Spinal cord (tissue), 10 donors: ENCODE results near the gene GSTT2. TPM values are rescaled to one million over a fixed set of nuclear protein-coding genes. Genes with fewer than 3 reads are reported as not detected.
"Not testable (repeated sequence)": the region's sequence is repeated elsewhere in the genome, so short reads cannot be mapped to it uniquely, and the experiment has no call there.

Source experiments
- DNase-seq, 6 donors: peaks; one replicate each; pipeline versions ENCODE4 v3.0.0 to v3.0.0-alpha.2; 2013 to 2015; ENCODE audit warnings: low spot score in 6 of 6, low read depth in 4 of 6
- H3K27ac ChIP-seq: one replicate; pipeline ENCODE4 v1.5.1; 2013; ENCODE audit warnings: low read depth, low read length, control low read depth
- H3K27me3 ChIP-seq: one replicate; pipeline ENCODE4 v1.6.1; 2013; ENCODE audit warnings: low read length; ENCODE audit not compliant: control insufficient read depth, insufficient read depth
- H3K36me3 ChIP-seq: one replicate; pipeline ENCODE4 v1.6.1; 2013; ENCODE audit warnings: low read length; ENCODE audit not compliant: control insufficient read depth, insufficient read depth
- H3K4me1 ChIP-seq: one replicate; pipeline ENCODE4 v1.6.1; 2013; ENCODE audit warnings: low read length; ENCODE audit not compliant: control insufficient read depth, insufficient read depth
- H3K4me3 ChIP-seq: one replicate; pipeline ENCODE4 v1.5.1; 2013; ENCODE audit warnings: low read depth, low read length, control low read depth
- H3K9me3 ChIP-seq: one replicate; pipeline ENCODE4 v1.6.1; 2013; ENCODE audit warnings: low read length; ENCODE audit not compliant: control insufficient read depth, insufficient read depth
- WGBS: methylation state at CpG from one replicate; pipeline ENCODE4 v1.1.5; 2013; ENCODE audit warnings: missing lambda C conversion rate; ENCODE audit not compliant: insufficient coverage; 5-methylcytosine and 5-hydroxymethylcytosine counted together
- long read RNA-seq, 4 donors: transcript quantifications; one replicate each; lab custom pipeline, GENCODE V29; 2026
- polyA plus RNA-seq, 2 donors: library from polyadenylated mRNA; unstranded; fragments of 120-200 nt; gene quantifications; one replicate each; pipeline ENCODE4 v1.2.1, GENCODE V29; 2013; ENCODE audit not compliant: insufficient read length in 2 of 2
- total RNA-seq, 2 donors: library from RNA; depleted of rRNA in 1 of 2; stranded (reverse); fragments of 120-200 nt in 1 of 2; fragments of >200 nt in 1 of 2; gene quantifications; one replicate each; pipeline versions ENCODE4 v1.2.3 to v1.2.4, GENCODE V29; 2013 to 2014
- donor health status: healthy.

The GSTT2 gene
- total RNA-seq (under 1 TPM in 1 of 2 donors, not detected in 1; 0.44 TPM), polyA plus RNA-seq (under 1 TPM in 1 of 2 donors, not detected in 1; 0.45 TPM)
- long read RNA-seq, donor 1, partial matches to known transcripts: 8 of 19 reads
- long read RNA-seq, donor 1, other reads (novel, unspliced or antisense): 11 of 19 reads
- long read RNA-seq, donor 2: 0 reads
- long read RNA-seq, donor 3, partial matches to known transcripts: 6 of 6 reads
- long read RNA-seq, donor 3, other reads (novel, unspliced or antisense): 0 of 6 reads
- long read RNA-seq, donor 4, partial matches to known transcripts: 14 of 28 reads
- long read RNA-seq, donor 4, other reads (novel, unspliced or antisense): 14 of 28 reads

DNA sequence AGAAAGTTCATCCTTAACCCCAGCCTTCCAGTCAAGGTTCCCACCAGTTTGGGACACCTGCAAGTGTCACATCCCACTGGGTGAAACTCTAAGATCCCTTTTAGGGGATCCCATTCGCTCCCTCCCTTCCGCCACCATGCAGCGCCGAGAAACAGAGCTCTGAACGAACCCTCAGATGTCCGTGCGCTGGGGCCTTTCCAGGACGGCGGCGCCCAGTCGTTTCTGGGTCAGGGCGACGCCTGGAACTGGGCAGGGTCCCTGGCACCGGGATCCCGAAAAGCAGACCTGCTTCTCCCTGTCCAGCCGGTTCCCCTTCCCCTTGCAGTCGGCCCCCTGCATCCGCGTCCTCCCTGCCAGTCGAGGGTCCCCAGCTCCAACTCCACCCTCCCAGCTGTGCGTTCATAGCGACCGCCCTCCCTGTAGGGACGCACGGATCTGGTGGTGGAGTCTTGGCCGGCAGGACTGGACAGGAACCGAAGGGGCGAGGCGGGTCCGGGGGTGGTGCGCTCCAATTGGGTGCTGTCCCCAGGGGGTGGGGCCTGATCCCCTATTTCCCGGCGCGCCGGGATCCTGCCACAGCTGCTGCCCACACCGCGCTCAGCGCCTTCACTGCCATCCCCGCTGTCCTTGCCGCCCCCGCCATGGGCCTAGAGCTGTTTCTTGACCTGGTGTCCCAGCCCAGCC lies at the start of gene GSTT2:
Gene GSTT2, plus strand, starts transcription at position 578 of the 684 bp plus-strand sequence.
- H3K27me3 ChIP-seq, H3K9me3 ChIP-seq, H3K27ac ChIP-seq, H3K4me3 ChIP-seq, DNase-seq, H3K4me1 ChIP-seq, H3K36me3 ChIP-seq: not testable (repeated sequence)
- no CpG with 5 or more reads among the region's 41 CpGs for WGBS

DNA sequence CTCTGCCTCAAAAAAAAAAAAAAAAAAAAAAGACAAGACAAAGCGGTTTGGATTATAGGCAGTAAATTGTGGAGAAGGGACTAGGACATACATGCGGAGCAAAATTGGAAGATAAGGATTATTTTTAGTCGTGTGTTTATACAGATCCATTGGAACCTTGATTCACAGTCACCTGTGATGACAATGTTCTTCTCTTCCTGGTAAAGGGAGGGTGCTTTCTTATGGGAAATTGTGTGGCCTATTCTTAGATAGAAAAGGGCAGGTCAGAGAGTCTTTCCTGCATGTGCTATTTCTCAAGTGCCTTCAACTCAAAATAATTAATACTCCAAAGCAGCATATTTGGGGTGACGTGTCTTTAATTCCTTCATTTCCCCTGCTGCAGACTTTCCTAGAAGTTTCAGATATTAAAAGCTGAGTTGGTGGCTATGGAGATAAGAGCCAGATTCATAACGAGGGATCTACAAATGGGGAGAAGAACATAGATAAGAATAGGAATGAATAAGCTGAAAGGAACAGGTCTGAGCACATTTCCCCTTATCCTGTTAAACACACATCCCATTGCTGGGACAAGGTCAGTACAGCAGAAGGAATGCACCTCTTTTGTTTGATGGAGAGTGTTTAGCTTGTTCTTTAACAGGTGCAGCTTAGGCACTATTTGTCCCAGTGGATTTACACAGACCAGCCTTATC lies 41.5 kb upstream of the GSTT2 start:
- Histone ChIP-seq H3K4me1 (no peaks in the 10 kb centered on the region), H3K27me3 (no peaks in the 10 kb centered on the region), H3K36me3 (no peaks in the 10 kb centered on the region), H3K27ac (no peak overlapping the region), H3K4me3 (no peak overlapping the region), H3K9me3 (no peaks in the 10 kb centered on the region)
- WGBS: 88% methylated on average over 2 of the region's 5 CpGs
- no peak for DNase-seq

DNA sequence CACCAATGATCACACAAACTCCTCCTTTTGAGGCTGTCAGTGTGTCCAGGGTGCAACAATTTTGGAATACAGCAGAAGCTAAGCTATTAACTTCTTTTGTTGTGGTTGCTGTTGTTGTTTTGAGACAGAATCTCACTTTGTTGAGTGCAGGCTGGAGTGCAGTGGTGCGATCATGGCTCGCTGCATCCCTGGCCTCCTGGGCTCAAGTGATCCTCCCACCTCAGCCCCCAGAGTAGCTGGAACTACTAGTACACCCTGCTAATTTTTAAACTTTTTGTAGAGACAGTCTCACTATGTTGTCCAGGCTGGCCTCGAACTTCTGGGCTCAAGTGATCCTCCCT lies 40.9 kb upstream of the GSTT2 start:
- Histone ChIP-seq H3K4me3 (no peak overlapping the region), H3K27ac (no peak overlapping the region), H3K36me3 (no peaks in the 10 kb centered on the region), H3K9me3 (no peaks in the 10 kb centered on the region), H3K27me3 (no peaks in the 10 kb centered on the region), H3K4me1 (no peaks in the 10 kb centered on the region)
- DNase-seq: no peak
- 81% methylated on average over 3 of the region's 3 CpGs for WGBS

DNA sequence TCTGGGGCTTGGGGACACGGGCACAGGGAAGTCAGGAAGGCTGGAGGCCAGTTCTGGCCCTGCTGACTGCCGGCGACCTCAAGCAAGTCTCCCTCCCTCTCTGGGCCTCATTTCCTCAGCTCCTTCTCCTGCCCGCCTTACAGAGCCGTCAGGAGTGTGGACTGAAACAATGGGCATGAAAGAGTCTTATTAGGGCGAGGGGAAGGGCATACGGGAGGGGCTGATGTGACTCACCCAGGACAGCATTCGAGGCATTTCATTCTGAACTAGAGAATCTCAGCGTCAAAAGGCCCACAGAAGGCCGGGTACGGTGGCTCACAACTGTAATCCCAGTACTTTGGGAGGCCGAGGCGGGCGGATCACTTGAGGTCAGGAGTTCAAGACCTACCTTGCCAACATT lies 39.8 kb upstream of the GSTT2 start:
- not testable (repeated sequence) for H3K27ac ChIP-seq, H3K4me1 ChIP-seq, H3K9me3 ChIP-seq, H3K27me3 ChIP-seq, H3K36me3 ChIP-seq, DNase-seq, H3K4me3 ChIP-seq
- WGBS: no CpG with 5 or more reads among the region's 14 CpGs

DNA sequence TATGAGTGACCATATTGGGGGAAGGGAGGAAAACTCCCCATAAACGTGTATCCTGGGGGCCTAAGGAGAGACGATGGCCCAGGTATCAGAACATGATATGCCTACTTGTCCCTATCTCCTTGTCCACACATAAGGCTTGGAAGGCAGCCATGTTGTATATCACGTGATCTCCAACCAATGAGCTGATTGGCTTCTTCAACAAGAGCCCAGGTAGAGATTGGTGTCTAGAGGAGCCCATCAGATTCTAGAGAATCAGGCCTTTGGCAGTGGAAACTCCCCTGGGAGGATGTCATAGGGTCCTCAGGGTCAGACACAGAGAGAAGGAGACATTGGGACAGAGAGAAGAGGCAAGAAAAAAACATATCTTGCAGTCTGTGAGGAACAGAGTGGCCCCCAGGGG lies 32.5 kb upstream of the GSTT2 start:
- not testable (repeated sequence) for DNase-seq, H3K27ac ChIP-seq, H3K27me3 ChIP-seq, H3K4me3 ChIP-seq, H3K9me3 ChIP-seq, H3K36me3 ChIP-seq, H3K4me1 ChIP-seq
- WGBS: no CpG with 5 or more reads among the region's 3 CpGs

DNA sequence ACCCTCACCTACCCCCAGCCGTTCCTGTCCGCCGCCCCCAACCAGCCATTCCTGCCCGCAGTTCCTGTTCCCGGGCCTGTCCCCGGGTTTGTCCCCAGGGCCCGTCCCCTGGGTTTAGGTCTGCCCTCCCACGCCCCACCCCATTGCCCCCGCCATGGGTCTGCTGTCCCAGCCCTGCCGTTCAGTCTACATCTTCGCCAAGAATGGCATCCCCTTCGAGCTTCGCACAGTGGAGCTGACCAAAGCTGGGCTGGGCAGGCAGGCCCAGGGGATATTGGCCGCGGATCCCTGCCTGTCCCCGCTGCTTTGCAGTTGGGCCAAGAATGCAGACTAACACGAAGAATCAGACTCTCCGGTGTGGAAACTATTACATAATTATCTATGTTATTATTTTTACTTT lies 30.2 kb upstream of the GSTT2 start:
- WGBS: 95% methylated on average over 8 of the region's 18 CpGs
- H3K27me3 ChIP-seq: not testable (repeated sequence)

DNA sequence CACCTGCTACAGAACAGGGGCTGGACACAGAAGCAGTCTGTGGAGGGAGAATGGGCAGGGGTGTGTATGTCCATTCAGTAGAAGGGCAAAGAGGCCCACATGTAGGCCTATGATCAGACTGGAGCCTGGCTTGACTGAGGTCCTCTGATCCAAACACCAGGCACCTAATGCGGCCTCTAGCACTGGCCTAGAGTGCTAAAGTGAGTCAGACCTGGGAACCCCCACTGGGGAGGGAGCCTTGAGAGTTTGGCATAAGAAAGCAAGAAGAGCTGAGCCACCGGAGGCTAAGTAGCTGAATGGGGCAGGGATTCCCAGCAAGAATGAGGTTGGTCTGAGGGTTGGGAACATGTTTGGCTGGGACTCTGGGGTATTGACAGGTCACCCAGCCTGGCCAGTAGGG lies 28.6 kb upstream of the GSTT2 start:
- not testable (repeated sequence) for DNase-seq, H3K36me3 ChIP-seq, H3K27ac ChIP-seq, H3K27me3 ChIP-seq, H3K4me3 ChIP-seq, H3K9me3 ChIP-seq, H3K4me1 ChIP-seq
- 88% methylated on average over 2 of the region's 2 CpGs for WGBS

More for the DNA sequence above, 30.2 kb upstream of the GSTT2 start:
- not testable (repeated sequence) for H3K36me3 ChIP-seq, H3K4me1 ChIP-seq, H3K9me3 ChIP-seq, H3K4me3 ChIP-seq, H3K27ac ChIP-seq, DNase-seq

DNA sequence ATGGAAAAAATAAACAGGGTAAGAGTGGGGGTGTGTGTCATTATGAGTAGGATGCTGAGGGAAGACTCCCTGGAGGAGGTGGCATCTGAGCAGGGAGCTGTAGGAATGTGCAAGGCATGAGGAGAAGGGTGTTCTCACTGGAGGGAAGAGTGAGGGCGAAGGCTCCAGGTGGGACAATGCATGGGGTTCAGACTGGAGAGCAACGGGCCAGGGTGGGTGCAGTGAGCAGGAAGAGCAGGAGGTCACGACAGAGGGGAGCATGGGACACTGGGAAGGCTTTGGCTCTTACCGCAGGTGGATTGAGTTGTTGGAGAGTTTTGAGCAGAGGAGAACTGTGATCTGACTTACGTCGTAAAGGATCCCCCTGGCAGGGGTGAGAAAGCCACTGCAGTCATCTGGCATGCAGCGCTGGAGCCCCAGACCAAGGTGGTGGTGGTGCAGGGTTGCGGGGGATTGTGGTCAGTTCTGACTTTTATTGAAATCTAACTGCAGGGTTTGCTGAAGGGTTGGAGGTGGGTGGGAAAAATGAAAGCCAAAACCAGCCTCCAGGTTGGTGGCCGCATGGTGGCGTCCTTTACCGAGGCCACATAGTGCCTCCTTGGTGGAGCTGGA lies 27.0 kb upstream of the GSTT2 start:
- H3K4me1 ChIP-seq, H3K27me3 ChIP-seq, H3K9me3 ChIP-seq, H3K27ac ChIP-seq, H3K4me3 ChIP-seq, H3K36me3 ChIP-seq, DNase-seq: not testable (repeated sequence)
- 67% methylated on average over 9 of the region's 11 CpGs for WGBS

DNA sequence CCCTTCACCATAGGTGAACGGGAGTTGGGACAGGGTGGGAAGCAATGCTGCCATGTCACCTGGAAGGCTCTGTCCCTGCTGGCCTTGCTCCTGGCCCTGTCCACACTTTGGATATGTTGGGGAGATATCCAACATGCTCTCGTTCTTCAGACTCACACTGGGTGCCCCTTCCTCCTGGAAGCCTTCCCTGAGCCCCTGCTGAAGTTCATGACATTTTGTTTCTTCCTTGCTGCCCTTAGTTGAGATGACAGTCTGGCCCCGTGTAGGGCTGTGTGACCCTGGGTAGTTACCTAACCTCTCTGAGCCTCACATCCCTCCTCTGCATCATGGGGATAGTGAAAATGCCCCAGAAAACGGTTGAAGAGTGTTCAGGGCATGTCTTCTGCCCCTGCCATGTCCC lies 26.4 kb upstream of the GSTT2 start:
- not testable (repeated sequence) for DNase-seq, H3K4me1 ChIP-seq, H3K36me3 ChIP-seq, H3K27ac ChIP-seq, H3K4me3 ChIP-seq, H3K27me3 ChIP-seq, H3K9me3 ChIP-seq
- 61% methylated on average over 2 of the region's 4 CpGs for WGBS
